Esophagus muscularis mucosa (tissue), 4 donors: Measurements from ENCODE around the gene NUP188.

ENCODE experiments used
- CTCF ChIP-seq, 3 experiments: fragments of 200-600 bp in 2 of 3; fragments of 450-650 bp in 1 of 3; sonication (generic) in 2 of 3; IDR thresholded peaks; one replicate each; pipeline ENCODE4 v1.5.1; 2017 to 2019; ENCODE audit warnings: antibody characterized with exemption in 3 of 3, mild to moderate bottlenecking in 2 of 3, moderate library complexity in 1 of 3
- EP300 ChIP-seq: sonication (generic); formaldehyde crosslinking; IDR thresholded peaks from one replicate; pipeline ENCODE4 v1.6.1; 2017; ENCODE audit warnings: antibody characterized with exemption
- POLR2A ChIP-seq: fragments of 450-650 bp; IDR thresholded peaks from one replicate; pipeline ENCODE4 v1.6.1; 2017; ENCODE audit warnings: antibody characterized with exemption, moderate library complexity, mild to moderate bottlenecking, low read depth
- POLR2AphosphoS5 ChIP-seq, 2 donors: sonication (generic); formaldehyde crosslinking; IDR thresholded peaks; one replicate each; pipeline ENCODE4 v1.6.1; 2017; ENCODE audit warnings: antibody characterized with exemption in 2 of 2

DNA sequence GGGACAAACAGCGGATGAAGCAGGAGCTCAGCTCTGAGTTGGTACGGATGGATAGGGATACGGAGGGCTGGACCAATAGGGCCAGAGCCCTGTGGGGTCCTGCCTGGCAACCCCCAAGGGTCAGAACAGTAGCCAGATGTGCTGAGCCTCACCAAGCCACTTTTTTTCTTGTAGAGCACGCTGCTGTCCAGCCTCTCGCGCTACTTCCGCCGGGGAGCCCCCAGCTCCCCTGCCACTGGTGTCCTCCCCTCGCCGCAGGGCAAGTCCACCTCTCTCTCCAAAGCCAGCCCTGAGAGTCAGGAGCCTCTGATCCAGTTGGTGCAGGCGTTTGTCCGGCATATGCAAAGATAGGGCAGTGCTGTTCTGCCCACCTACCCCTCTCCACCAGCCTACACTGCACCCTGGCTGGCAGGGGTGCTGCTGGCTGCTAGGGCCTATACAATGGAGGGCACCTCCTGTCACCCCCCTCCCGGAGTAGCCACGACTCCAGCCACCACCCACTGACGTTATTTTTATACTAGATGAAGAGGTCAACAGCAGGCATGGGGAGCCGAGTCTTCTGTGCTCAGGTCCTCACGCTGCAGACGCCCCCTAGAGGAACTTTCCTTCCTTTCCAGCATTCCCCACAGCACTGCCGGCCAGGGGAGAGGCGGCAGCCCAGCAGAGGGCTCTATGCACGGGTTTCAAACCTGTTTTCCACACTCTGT is 59.0 kb downstream of the NUP188 start:
- peak; percentile 71 to 87 (median 76) for TF ChIP-seq CTCF (IDR thresholded peaks at IDR 0.05)
- TF ChIP-seq POLR2A: no peak
- peak in 1 of 2 donors; percentile 36 for TF ChIP-seq POLR2AphosphoS5 (IDR thresholded peaks at IDR 0.05)
- TF ChIP-seq EP300: no peak
